Measurements from ENCODE around the gene OR6C68. TPM values are rescaled to one million over a fixed set of nuclear protein-coding genes. Genes with fewer than 3 reads are reported as not detected.

OR6C68 gene
- total and polyA plus RNA-seq, 9 of the 15 experiments (the other 6 are each of a cell fraction or from before 2014, with no cell fraction given) = not detected

DNA sequence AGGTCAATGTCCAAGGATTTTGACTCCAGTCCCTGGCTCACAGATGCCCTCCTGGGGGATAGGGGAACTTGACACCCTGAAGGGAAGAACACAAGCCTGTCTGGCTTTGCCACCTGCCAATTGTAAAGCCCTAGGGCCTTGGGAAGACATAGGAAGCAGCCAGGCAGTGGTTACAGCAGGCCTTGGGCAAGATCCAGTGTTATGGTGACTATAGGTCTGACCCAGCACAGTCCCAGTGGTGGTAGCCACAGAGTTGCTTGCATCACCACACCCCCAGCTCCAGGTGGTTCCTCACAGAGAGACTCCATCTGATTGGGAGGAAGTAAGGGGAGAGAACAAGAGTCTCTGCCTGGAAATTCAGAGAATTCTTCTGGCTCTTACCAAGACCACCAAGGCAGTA lies 24.2 kb downstream of the OR6C68 start:
- no peak overlapping the region for H3K4me2 ChIP-seq (ENCODE audit: insufficient read depth, low read length)
- no peaks in the 10 kb centered on the region for H3K9me1 ChIP-seq (ENCODE audit: control insufficient read depth, insufficient read depth, low read length)
- ATAC-seq (no peak), DNase-seq (ENCODE audit: extremely low read depth in 1 of 4, low spot score in 3 of 4) (no peak), FAIRE-seq (no peak)
- no peaks in the 10 kb centered on the region for H3K9me3 ChIP-seq (replicated peaks; ENCODE audit: control insufficient read depth, insufficient read depth, low read depth, low read length)
- in situ Hi-C loops (cut with MboI) (no loop called here), intact Hi-C loops (cut with micrococcal nuclease) (no loop called here)
- H3K27ac ChIP-seq (ENCODE audit: extremely low read depth, low read depth, low read length) = no peak overlapping the region
- CTCF ChIA-PET (ENCODE audit: low intra/inter-chr PET ratio) = no interaction called here
- H3K27me3 ChIP-seq (ENCODE audit: control insufficient read depth in 2 of 2, insufficient read depth in 2 of 2, low read length in 2 of 2) = no peaks in the 10 kb centered on the region
- H3K36me3 ChIP-seq (ENCODE audit: control insufficient read depth, insufficient read depth, low read length) = no peaks in the 10 kb centered on the region
- POLR2A ChIA-PET = no interaction called here
- H3K4me1 ChIP-seq (replicated peaks in 1 of 2; ENCODE audit: control insufficient read depth in 2 of 2, insufficient read depth in 2 of 2, low read length in 2 of 2) = no peaks in the 10 kb centered on the region
- no peak overlapping the region for H3K4me3 ChIP-seq
- no peaks in the 10 kb centered on the region for H4K20me1 ChIP-seq (replicated peaks; ENCODE audit: control insufficient read depth, insufficient read depth, low read length)
- H3K9ac ChIP-seq (ENCODE audit: insufficient read depth in 1 of 2, low read depth in 2 of 2, low read length in 2 of 2) = no peak overlapping the region
- H2AFZ ChIP-seq (ENCODE audit: low read depth, low read length) = no peak overlapping the region
- TF ChIP-seq ZNF41 (CRISPR knock-in tag; conservative IDR thresholded peaks at IDR 0.05) = no peak
- no peak for TF ChIP-seq SIN3B (IDR thresholded peaks at IDR 0.05; ENCODE audit: low read depth)
- TF ChIP-seq, protein P1, sequence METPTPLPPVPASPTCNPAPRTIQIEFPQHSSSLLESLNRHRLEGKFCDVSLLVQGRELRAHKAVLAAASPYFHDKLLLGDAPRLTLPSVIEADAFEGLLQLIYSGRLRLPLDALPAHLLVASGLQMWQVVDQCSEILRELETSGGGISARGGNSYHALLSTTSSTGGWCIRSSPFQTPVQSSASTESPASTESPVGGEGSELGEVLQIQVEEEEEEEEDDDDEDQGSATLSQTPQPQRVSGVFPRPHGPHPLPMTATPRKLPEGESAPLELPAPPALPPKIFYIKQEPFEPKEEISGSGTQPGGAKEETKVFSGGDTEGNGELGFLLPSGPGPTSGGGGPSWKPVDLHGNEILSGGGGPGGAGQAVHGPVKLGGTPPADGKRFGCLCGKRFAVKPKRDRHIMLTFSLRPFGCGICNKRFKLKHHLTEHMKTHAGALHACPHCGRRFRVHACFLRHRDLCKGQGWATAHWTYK (CRISPR knock-in tag; IDR thresholded peaks at IDR 0.05) = no peak
- no peak for TF ChIP-seq HNRNPH1 (optimal IDR thresholded peaks at IDR 0.05; ENCODE audit: low read depth, low read length)
- TF ChIP-seq MXI1 (IDR thresholded peaks at IDR 0.05; ENCODE audit: low read depth, low read length) = no peak
- TF ChIP-seq TSC22D4 (tag; IDR thresholded peaks at IDR 0.05) = no peak
- no peak for TF ChIP-seq GABPB1 (CRISPR knock-in tag; IDR thresholded peaks at IDR 0.05)
- TF ChIP-seq, protein P2, sequence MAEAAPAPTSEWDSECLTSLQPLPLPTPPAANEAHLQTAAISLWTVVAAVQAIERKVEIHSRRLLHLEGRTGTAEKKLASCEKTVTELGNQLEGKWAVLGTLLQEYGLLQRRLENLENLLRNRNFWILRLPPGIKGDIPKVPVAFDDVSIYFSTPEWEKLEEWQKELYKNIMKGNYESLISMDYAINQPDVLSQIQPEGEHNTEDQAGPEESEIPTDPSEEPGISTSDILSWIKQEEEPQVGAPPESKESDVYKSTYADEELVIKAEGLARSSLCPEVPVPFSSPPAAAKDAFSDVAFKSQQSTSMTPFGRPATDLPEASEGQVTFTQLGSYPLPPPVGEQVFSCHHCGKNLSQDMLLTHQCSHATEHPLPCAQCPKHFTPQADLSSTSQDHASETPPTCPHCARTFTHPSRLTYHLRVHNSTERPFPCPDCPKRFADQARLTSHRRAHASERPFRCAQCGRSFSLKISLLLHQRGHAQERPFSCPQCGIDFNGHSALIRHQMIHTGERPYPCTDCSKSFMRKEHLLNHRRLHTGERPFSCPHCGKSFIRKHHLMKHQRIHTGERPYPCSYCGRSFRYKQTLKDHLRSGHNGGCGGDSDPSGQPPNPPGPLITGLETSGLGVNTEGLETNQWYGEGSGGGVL (CRISPR knock-in tag; IDR thresholded peaks at IDR 0.05) = no peak
- no TSS peak for BruUV-seq (replicated peaks)
- H3K79me2 ChIP-seq (ENCODE audit: control insufficient read depth, insufficient read depth, low read length) = no peaks in the 10 kb centered on the region

Other genes starting within 250 kb of the OR6C68 start
Only the 7 nearest of the 16 such genes appear.
- not detected in 2 replicates for gene OR6C75, start 129.4 kb upstream of the OR6C68 start, total RNA-seq (2014; rRNA removed)
- not detected in 2 replicates for gene OR6C75, start 129.4 kb upstream of the OR6C68 start, total RNA-seq (2014; rRNA removed; fragmentation: Illumina TruSeq; extraction: Trizol)
- gene OR6C75, start 129.4 kb upstream of the OR6C68 start, total RNA-seq (2015; rRNA removed; fragmentation: Illumina TruSeq; extraction: Trizol) = not detected in 2 replicates
- not detected in 2 replicates for gene OR6C75, start 129.4 kb upstream of the OR6C68 start, total RNA-seq (2021)
- gene OR6C75, start 129.4 kb upstream of the OR6C68 start, polyA plus RNA-seq (2011; rRNA removed) = not detected in 2 replicates
- not detected in 2 replicates for gene OR6C75, start 129.4 kb upstream of the OR6C68 start, polyA plus RNA-seq (2014; fragmentation: Illumina TruSeq; extraction: Trizol)
- gene OR6C75, start 129.4 kb upstream of the OR6C68 start, polyA plus RNA-seq (2014; fragmentation: Nextera tagmentation; extraction: Ambion mirVana) = not detected
- gene OR6C75, start 129.4 kb upstream of the OR6C68 start, polyA plus RNA-seq (2014; rRNA removed) = not detected in 2 replicates
- not detected in 2 replicates for gene OR6C65, start 91.8 kb upstream of the OR6C68 start, total RNA-seq (2014; rRNA removed)
- gene OR6C65, start 91.8 kb upstream of the OR6C68 start, total RNA-seq (2014; rRNA removed; fragmentation: Illumina TruSeq; extraction: Trizol) = not detected in 2 replicates
- gene OR6C65, start 91.8 kb upstream of the OR6C68 start, total RNA-seq (2015; rRNA removed; fragmentation: Illumina TruSeq; extraction: Trizol) = not detected in 2 replicates
- gene OR6C65, start 91.8 kb upstream of the OR6C68 start, total RNA-seq (2021) = not detected in 2 replicates
- not detected in 2 replicates for gene OR6C65, start 91.8 kb upstream of the OR6C68 start, polyA plus RNA-seq (2011; rRNA removed)
- not detected in 2 replicates for gene OR6C65, start 91.8 kb upstream of the OR6C68 start, polyA plus RNA-seq (2014; fragmentation: Illumina TruSeq; extraction: Trizol)
- not detected for gene OR6C65, start 91.8 kb upstream of the OR6C68 start, polyA plus RNA-seq (2014; fragmentation: Nextera tagmentation; extraction: Ambion mirVana)
- not detected in 2 replicates for gene OR6C65, start 91.8 kb upstream of the OR6C68 start, polyA plus RNA-seq (2014; rRNA removed)
- not detected in 2 replicates for gene OR6C76, start 66.1 kb upstream of the OR6C68 start, total RNA-seq (2014; rRNA removed)
- not detected in 2 replicates for gene OR6C76, start 66.1 kb upstream of the OR6C68 start, total RNA-seq (2014; rRNA removed; fragmentation: Illumina TruSeq; extraction: Trizol)
- not detected in 2 replicates for gene OR6C76, start 66.1 kb upstream of the OR6C68 start, total RNA-seq (2015; rRNA removed; fragmentation: Illumina TruSeq; extraction: Trizol)
- gene OR6C76, start 66.1 kb upstream of the OR6C68 start, total RNA-seq (2021) = not detected in 2 replicates
- gene OR6C76, start 66.1 kb upstream of the OR6C68 start, polyA plus RNA-seq (2011; rRNA removed) = not detected in 2 replicates
- gene OR6C76, start 66.1 kb upstream of the OR6C68 start, polyA plus RNA-seq (2014; fragmentation: Illumina TruSeq; extraction: Trizol) = not detected in 2 replicates
- gene OR6C76, start 66.1 kb upstream of the OR6C68 start, polyA plus RNA-seq (2014; fragmentation: Nextera tagmentation; extraction: Ambion mirVana) = not detected
- not detected in 2 replicates for gene OR6C76, start 66.1 kb upstream of the OR6C68 start, polyA plus RNA-seq (2014; rRNA removed)
- gene OR6C2, start 48.3 kb upstream of the OR6C68 start, total RNA-seq (2014; rRNA removed) = not detected in 2 replicates
- gene OR6C2, start 48.3 kb upstream of the OR6C68 start, total RNA-seq (2014; rRNA removed; fragmentation: Illumina TruSeq; extraction: Trizol) = not detected in 2 replicates
- gene OR6C2, start 48.3 kb upstream of the OR6C68 start, total RNA-seq (2015; rRNA removed; fragmentation: Illumina TruSeq; extraction: Trizol) = not detected in 2 replicates
- gene OR6C2, start 48.3 kb upstream of the OR6C68 start, total RNA-seq (2021) = not detected in 2 replicates
- gene OR6C2, start 48.3 kb upstream of the OR6C68 start, polyA plus RNA-seq (2011; rRNA removed) = not detected in 2 replicates
- not detected in 2 replicates for gene OR6C2, start 48.3 kb upstream of the OR6C68 start, polyA plus RNA-seq (2014; fragmentation: Illumina TruSeq; extraction: Trizol)
- gene OR6C2, start 48.3 kb upstream of the OR6C68 start, polyA plus RNA-seq (2014; fragmentation: Nextera tagmentation; extraction: Ambion mirVana) = not detected
- gene OR6C2, start 48.3 kb upstream of the OR6C68 start, polyA plus RNA-seq (2014; rRNA removed) = not detected in 2 replicates
- not detected in 2 replicates for gene OR6C70, start 22.2 kb upstream of the OR6C68 start, total RNA-seq (2014; rRNA removed)
- gene OR6C70, start 22.2 kb upstream of the OR6C68 start, total RNA-seq (2014; rRNA removed; fragmentation: Illumina TruSeq; extraction: Trizol) = not detected in 2 replicates
- not detected in 2 replicates for gene OR6C70, start 22.2 kb upstream of the OR6C68 start, total RNA-seq (2015; rRNA removed; fragmentation: Illumina TruSeq; extraction: Trizol)
- not detected in 2 replicates for gene OR6C70, start 22.2 kb upstream of the OR6C68 start, total RNA-seq (2021)
- gene OR6C70, start 22.2 kb upstream of the OR6C68 start, polyA plus RNA-seq (2011; rRNA removed) = not detected in 2 replicates
- gene OR6C70, start 22.2 kb upstream of the OR6C68 start, polyA plus RNA-seq (2014; fragmentation: Illumina TruSeq; extraction: Trizol) = not detected in 2 replicates
- not detected for gene OR6C70, start 22.2 kb upstream of the OR6C68 start, polyA plus RNA-seq (2014; fragmentation: Nextera tagmentation; extraction: Ambion mirVana)
- gene OR6C70, start 22.2 kb upstream of the OR6C68 start, polyA plus RNA-seq (2014; rRNA removed) = not detected in 2 replicates
- not detected in 2 replicates for gene OR6C4, start 57.2 kb downstream of the OR6C68 start, total RNA-seq (2014; rRNA removed)
- not detected in 2 replicates for gene OR6C4, start 57.2 kb downstream of the OR6C68 start, total RNA-seq (2014; rRNA removed; fragmentation: Illumina TruSeq; extraction: Trizol)
- not detected in 2 replicates for gene OR6C4, start 57.2 kb downstream of the OR6C68 start, total RNA-seq (2015; rRNA removed; fragmentation: Illumina TruSeq; extraction: Trizol)
- gene OR6C4, start 57.2 kb downstream of the OR6C68 start, total RNA-seq (2021) = not detected in 2 replicates
- not detected in 2 replicates for gene OR6C4, start 57.2 kb downstream of the OR6C68 start, polyA plus RNA-seq (2011; rRNA removed)
- gene OR6C4, start 57.2 kb downstream of the OR6C68 start, polyA plus RNA-seq (2014; fragmentation: Illumina TruSeq; extraction: Trizol) = not detected in 2 replicates
- gene OR6C4, start 57.2 kb downstream of the OR6C68 start, polyA plus RNA-seq (2014; fragmentation: Nextera tagmentation; extraction: Ambion mirVana) = not detected
- not detected in 2 replicates for gene OR6C4, start 57.2 kb downstream of the OR6C68 start, polyA plus RNA-seq (2014; rRNA removed)
- not detected in 2 replicates for gene OR2AP1, start 80.1 kb downstream of the OR6C68 start, total RNA-seq (2014; rRNA removed)
- not detected in 2 replicates for gene OR2AP1, start 80.1 kb downstream of the OR6C68 start, total RNA-seq (2014; rRNA removed; fragmentation: Illumina TruSeq; extraction: Trizol)
- not detected in 2 replicates for gene OR2AP1, start 80.1 kb downstream of the OR6C68 start, total RNA-seq (2015; rRNA removed; fragmentation: Illumina TruSeq; extraction: Trizol)
- gene OR2AP1, start 80.1 kb downstream of the OR6C68 start, total RNA-seq (2021) = not detected in 2 replicates
- gene OR2AP1, start 80.1 kb downstream of the OR6C68 start, polyA plus RNA-seq (2011; rRNA removed) = not detected in 2 replicates
- not detected in 2 replicates for gene OR2AP1, start 80.1 kb downstream of the OR6C68 start, polyA plus RNA-seq (2014; fragmentation: Illumina TruSeq; extraction: Trizol)
- not detected for gene OR2AP1, start 80.1 kb downstream of the OR6C68 start, polyA plus RNA-seq (2014; fragmentation: Nextera tagmentation; extraction: Ambion mirVana)
- gene OR2AP1, start 80.1 kb downstream of the OR6C68 start, polyA plus RNA-seq (2014; rRNA removed) = not detected in 2 replicates

Measured in K562 (cell line).